Medulla oblongata (tissue), 1 donor: ENCODE measurements around the gene OCA2.
"Not testable (repeated sequence)": the region's sequence is repeated elsewhere in the genome, so short reads cannot be mapped to it uniquely, and the experiment has no call there.

Experiments
- DNase-seq: peaks from one replicate; pipeline ENCODE4 v3.0.0-alpha.2; 2015; ENCODE audit errors: extremely low spot score

The OCA2 gene

DNA sequence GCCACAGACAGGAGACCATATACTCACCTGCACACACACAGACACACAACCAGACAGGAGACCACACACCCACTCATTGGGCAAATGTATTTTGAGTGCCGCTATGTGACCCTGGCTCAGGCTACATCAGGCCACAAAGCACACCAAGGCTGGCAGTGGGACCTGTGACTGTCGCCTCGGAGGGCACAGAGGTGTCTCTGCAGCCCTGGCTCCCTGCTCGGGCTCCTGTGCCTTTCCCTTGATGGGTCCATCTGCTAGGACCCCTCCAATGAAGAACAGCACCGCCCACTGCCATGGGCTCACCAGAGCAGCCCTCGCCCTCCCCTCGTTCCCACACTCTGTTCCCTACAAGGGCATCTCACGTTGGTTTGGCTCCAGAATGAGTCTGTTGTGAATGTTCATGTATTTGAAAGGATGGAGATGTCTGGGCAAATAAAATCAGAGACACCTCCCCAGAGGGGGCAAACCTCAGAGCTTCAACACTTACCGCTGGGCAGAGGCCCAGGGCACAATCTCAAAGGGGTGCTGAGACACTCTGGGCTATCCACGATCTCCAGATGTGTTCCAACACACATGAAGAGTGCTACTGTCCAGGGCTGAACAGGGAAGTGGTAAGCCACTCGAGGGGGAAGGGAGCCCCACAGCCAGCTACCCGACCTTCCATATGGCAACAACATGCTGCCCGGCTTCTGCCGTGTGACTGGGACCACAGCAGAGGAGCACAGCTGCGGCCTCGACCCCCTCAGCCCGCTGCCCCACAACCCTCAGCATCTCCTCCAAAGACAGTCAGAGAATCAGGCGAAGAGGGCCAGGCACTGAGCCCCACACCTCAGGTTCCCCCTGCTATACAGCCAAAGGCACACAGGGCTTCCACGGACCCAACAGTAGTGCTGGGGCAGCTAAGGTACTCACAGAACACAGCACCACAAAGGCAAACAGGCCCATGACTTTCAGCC, 74.9 kb downstream of the OCA2 start:
- DNase-seq, result no peak

DNA sequence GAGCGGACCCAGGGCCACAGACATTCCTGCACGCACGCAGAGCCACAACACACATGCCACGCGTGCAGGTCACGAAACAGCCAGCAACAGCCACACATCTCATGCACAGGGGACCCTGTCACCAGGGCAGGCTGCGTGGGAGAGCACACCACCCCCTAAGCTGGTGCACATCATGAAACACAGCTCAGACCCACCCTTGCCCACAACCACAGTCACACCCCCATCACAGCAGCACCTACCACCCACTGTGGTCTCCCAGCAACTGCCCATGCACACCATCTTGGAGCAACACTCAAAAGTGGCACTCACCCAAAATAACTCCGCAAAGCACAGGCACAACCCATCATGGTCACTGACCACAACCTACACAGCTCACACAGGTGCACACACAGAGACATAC, 75.7 kb downstream of the OCA2 start:
- DNase-seq, result no peak

DNA sequence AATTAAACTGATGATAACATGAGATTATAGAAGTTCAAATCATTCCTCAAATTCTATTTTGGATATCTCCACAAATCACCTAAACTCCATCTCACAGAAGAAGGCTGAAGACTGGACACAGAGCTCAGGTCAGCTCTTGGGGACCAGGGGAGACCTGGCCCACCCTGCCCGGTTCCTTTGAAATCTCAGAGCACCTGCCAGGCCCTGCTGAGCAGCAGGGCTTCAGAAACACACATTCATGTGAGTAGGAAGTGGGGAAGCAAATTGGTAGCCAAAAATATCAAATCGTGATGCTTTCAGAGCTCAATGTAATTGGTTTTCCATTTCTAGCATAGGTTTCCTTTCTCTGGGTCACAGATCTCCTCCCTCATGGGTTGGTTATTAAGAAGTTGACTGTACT, 76.2 kb downstream of the OCA2 start:
- no peak for DNase-seq

DNA sequence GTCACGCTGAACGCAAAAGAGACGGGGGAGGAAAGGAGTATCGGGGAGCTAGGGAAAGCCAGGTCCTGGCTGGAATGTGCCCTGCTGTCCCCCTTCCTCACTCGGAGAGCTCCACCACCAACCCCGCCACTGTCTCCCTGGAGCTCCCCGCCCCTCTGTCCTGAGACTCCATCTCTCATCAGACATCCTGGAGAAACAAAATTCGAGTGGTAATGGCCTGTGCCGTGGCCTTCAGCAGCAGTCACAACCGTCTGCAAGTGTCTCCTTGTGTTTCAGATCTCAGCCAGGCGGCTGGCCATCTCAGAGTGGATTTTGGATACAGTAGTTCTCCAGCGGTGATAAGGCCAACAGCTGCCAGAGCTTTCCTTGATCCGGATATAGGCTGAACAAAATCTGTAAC, 76.9 kb downstream of the OCA2 start:
- no peak for DNase-seq

DNA sequence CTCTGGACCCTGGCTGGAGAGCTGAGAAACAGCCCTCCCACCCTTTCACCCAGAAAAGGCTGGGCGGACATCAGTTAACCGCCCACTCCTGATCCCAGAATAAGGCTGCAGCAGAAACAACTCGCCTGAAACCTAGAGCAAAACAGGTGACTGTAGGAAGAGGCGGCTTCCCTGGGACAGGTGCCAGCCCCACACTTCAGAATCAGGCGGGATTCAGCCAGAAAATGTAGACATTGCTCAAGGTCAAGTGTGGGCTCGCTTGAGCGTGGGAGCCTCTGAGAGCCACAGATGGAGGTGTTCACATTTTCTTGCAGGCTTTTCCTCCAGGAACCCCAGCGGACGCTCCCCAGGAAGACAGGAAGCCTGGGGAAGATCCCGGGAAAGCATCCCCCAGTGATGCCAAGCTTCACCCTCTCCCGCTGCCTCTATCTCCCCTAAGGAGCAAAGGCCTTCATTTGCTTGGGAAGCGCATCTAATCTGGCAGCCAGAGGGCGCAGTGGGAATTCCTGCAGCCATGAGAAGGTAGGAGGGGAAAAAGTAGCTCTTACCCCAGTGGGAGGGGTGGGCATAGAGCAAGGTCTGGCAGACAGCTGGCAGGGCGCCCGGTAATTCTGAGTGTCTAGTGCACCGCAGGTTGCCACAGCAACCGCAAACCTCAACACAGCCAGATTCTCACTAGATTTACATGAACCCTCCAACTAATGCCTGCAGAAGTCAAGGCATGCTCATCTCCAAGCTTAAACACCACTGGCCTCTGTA, 77.7 kb downstream of the OCA2 start:
- DNase-seq, result peak; percentile 65

DNA sequence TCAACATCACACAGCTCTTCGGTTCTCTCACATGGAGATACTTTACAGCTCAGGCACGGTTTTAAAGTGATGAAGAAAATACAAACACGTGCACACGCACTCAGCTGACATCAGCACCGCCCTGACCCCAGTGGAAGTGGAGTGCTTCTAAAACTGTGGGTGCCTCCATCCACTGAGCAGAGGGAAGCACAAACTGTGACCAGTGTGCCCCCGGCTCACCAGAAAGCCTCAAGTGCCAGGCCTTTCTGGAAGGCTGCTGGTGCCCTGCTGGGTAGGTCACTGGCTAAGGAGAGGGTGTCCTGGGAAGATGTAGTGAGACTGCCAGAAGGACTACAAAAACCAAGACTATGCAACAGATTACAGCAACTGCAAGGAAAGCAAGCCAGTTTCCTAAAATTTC, 78.5 kb downstream of the OCA2 start:
- no peak for DNase-seq

DNA sequence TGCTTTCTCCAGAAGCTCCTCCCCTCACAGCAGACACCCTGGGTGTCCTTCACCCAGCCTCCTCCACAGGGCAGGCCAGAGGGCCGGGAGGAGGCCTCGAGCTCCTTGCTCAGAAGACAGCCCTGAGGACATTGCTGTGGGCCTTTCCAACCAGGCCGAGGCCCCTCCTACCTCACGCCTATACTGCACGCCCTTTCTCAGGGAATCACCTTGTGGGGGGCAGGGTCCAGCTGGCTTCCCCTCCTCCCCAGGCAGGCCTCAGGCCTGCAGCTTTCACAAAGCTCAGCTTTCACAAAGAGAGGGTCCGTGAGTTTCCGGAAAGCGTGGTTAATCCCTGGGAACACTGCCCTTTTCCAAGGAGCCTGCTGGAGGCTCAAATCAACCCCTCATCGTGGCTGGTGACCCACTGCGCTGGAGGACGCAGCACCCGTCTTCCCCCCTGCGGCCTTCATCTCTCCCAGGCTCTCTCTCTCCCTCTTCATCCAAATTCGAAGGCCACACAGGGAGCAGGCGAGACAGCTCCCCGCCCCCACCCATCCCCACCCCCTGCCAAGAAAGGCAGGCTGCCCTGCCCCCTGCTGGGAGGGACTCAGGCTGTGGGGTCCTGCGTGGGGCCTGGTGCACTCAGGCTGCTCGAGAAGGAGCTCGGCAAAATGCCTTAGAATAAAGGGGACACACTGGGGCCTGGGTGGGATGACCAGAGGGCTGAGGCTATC, 79.4 kb downstream of the OCA2 start:
- no peak for DNase-seq

DNA sequence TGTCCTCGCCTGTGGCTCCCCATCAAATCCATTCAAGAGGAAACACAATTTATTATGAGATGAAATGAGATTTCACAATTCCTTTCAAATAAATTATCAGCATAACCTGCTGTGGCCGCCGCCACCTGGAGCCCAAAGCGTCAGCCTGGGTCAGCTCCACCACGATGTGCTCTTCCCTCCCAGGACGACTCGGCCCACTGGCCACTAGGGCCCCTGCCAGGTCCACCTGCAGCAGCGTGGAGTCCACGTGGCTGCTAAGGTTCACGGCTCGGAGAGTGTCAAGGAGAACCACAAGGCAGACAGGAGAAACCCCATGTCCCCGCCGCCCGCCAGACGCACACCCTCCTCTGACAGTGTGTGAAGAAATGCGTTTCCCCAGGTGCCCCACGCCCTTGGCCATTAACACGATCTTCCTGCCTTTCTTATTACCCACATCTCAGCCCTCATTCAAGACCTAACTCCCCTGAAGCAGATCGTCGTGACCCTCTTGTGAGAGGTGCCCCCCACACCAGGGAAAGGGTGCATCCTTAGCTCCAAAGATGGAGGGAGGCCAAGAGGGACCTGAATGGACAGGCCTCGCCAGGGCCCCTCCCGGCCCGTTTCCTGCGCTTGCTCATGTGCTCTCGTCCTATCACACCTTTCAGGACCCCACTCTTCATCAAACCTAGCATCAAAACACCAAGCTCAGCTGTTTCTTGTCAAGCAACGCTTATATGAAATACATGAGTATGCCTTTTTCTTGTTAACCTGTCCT, 80.6 kb downstream of the OCA2 start:
- DNase-seq, result no peak

DNA sequence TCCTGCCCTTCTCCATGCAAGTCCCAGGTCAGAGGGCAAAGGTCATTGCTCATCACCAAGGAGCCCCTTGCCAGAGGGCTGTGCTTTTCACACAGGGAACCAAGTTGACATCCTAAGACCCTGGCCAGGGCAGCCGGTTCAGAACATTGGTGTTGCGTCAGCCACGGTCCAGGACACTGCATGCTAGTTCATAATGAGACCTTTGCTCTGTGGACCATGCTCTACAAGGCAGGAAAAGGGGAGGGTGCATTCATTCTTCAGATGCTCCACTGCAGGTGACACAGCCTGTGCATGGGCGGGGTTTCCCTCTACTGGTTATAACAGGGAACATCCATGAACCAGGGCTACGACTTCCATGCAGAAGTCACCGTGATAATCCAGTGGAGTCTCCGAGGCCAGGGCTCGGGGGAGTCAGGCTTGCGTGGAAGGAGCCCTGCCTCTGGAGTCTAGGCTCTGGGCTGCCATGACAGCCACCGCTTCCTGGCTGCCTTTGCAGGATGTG, 81.6 kb downstream of the OCA2 start:
- DNase-seq, result no peak

DNA sequence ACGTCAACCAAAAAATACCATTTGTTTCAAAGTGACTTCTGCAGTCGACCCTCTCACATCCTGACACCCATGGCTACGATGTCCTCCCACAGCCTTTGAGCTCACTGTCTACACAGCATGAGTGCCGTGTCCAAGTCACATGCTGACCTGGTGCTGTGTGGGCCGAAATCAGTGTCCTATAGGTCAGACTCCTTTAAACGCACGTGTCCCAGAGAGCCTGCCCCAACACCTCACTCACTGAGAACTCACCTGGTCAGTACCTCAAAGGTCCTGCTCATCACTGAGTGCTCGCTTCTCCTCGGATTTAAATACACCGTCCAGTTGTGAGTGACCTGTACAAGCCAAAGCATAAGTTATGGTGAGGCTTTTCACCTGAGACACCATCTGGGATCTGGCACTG, 83.3 kb downstream of the OCA2 start:
- DNase-seq, result no peak

DNA sequence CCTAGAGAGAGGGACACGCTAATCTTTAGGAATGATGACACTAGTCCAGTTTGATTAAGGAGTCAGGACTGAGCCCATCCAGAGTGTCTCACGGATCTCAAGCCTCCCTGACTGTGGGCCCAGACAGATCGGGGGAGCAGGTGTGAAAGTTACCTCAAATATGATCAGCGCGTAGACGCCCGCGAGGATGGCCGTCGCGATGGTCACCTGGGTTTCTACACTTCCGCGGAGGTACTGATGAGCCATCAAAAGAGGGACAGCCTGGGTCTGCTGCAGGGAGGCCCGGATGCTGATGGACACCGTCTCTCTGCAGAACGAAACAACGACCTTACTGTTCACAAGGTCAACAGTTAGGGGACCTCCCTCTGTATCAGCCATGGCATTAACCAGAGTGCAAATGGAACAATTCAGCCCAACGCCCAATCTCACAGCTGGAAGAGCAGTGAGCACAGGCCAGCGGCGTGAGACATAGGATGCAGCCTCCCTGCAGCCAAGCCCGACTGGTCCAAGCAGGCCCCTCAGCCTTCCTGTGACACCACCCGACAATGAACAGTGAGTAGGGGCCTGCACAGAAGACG, 84.4 kb downstream of the OCA2 start:
- no peak for DNase-seq

DNA sequence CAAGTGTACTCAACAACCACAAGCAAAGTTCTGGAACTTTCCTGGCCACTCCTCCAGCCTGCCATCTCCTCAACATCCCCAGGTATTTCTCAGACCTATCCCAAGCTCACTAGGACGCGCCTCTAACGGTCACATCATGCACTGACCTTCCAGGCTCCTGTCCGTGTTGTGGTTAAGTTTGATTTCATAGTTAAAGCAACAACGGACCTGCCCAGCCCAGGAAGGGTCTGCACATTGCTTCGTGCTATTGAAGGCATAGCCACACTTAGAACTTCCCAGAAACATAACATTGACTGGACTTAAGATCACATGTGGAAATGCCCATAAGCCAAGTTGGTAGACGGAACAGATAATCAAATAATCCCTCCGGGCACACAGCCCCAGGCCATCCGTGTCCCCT, 85.1 kb downstream of the OCA2 start:
- no peak for DNase-seq

DNA sequence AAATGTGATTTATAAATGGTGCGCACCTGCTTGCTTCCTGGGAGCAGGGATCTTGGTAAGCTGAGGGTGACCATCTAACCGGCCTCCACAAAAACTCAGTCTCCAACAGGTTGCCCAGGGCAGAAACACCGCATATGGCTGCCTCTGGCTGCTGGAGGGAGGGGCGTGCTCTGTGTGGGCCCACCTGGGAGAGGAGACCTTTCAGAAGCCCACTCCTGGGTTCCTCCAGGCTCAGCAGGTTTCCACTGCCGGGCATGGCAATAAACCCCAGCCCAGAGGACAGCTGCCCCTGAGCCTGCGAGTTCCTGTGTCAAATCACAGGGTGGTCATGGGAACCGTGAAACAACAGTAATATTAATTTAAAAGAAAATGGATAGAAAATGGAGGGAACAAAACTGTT, 85.6 kb downstream of the OCA2 start:
- no peak for DNase-seq

DNA sequence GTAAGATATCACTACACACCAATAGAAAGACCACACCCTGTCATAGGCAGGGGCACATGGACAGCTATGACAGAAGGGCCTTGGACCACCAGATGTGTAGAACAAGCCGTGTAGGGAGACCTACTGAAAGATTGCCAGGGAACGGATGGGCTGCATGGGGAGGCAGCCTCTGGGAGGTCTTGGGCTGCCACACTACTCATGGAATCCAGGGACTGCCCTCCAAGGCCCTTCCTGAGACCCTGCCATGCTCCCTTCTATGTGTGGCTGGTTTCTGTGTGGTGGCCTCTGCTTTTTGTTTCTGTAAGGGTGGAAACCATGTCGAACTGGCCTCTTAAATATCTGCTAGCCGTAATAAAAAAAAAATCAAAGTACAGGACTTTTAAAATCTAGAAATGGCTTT, 86.9 kb downstream of the OCA2 start:
- DNase-seq, result no peak

DNA sequence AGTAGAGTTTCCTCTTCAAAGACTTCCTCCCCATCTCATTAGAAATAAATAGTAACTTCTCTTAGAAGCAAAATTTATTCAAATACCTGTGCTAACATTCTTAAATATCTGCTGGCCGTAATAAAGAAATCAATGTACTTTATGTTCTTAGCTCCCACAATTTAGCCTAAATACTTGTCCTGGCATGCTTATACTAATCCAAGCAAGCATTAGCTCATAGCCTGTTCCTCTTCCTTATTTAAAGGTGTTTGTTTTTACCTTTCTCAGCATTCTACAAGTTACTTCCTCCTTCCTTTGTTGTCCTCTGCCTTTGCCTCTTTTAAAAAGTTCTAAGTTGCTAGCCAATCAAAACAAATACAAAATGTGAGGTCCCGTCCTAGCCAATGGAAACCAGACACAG, 90.9 kb downstream of the OCA2 start:
- DNase-seq, result not testable (repeated sequence)

DNA sequence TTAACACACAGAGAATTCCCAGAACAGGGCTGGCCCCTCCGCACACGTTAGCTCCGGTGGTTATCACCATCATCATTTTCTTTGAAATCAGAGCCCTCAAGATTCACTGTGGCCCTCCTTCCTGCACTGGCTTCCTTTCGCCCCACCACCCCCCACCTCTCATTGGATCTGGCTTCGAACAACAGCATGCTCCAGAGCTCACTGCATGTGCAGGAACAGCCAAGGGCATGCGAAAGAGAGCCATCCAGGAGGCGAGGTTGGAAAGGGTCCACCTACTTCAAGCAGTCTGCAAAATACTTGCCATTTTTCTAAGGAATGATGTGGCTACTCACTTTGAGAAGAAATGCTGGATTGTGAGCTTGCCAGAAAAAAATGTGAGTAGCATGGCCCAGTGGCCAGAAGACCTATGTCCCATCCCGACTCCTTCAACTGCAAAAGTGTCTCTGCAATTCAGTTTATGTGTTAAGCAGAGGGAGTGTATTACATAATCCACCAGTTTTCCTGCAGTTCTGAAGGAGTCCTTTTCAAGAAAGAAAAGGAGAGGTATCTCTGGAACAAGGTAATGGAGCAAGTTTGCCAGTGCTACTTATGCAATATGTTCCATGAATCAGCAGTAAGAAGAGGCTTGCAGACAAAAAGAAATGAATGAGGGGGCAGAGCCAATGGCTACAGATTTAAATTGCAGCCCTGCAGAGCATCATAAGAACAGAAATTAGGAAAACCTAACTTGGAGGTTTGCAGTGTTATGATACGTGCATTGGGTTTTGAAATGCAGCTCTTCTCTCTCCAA, 92.8 kb downstream of the OCA2 start:
- DNase-seq, result no peak

DNA sequence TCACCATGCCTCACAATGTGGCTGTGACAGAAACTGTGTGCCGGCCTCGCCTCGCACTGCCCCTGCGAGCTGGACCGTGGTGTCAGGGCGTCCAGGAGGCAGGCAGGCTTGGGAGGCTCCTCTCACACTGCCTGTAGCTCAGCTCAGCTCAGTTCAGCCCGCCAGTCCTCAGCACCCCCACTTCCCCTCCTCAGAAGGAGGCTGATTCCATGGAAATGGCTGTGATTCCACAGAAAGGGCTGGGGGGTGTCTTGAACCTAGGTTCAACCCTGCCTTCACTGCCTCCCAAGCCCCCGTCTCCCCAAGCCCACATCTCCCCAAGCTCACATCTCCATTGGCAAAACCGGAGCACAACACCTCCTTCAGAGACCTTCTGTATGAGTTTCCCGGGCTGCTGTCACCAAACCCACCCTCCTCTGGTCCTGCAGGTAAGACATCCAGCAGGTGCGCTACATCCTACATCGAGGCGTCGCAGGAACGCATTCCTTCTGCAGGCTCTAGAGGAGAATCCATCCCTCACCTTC, 94.0 kb downstream of the OCA2 start:
- DNase-seq, result no peak

DNA sequence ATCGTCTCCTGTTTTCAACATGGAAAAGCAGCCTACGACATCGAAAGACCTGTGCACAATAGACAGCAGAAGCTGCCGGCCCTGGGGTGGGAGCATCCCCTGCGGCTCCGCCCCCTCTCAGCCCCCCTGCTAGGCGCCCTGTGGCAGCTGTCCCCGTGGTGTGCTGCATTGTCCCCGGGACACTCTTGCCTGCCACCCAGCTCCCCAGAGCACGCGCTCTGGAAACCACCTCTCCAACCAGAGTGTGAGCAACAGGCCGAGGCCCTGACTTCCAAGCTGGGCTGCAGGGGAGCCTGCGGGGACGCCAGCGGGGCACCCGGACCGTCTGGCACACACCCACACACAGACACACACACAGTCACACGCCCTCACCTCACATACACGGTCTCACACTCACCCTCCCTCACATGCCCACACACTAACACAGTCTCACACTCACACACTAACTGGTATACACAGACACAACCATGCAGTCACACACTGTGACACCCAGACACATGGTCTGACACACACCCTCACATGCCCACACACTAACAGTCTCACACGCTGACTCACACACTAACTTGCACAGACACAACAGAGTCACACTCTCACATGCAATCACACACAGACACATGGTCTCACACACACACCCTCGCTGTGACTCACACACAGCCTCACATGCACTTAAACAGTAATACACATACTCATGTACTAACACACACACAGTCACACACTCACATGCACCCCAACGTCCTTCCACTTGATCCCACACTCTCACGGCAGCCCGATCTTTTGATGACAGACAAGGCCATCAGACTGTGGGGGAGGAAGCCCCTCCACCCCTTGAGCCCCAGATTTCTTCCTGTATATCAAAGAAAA, 94.7 kb downstream of the OCA2 start:
- no peak for DNase-seq
